ENCODE measurements around the gene IGF2BP2.

- TF ChIP-seq CTCF (conservative IDR thresholded peaks at IDR 0.05 in 1 of 2, IDR thresholded peaks at IDR 0.05 in 1 of 2; ENCODE audit: extremely low read depth in 1 of 2, insufficient read depth in 1 of 2, low read depth in 1 of 2, low read length in 2 of 2): no peak
- TF ChIP-seq EZH2 (IDR thresholded peaks at IDR 0.05; ENCODE audit: borderline replicate concordance, low read length): no peak
These were observed 1.5 kb downstream of the IGF2BP2 start for GRCh38 chr3:185823078-185824044.

All from mammary epithelial cell (primary cell).